ENCODE data around the gene PKNOX1. TPM values are rescaled to one million over a fixed set of nuclear protein-coding genes. Genes with fewer than 3 reads are reported as not detected.

PKNOX1 gene
- total and polyA plus RNA-seq, 2 experiments from 2014 or later: 29.9 to 76.7 TPM

DNA sequence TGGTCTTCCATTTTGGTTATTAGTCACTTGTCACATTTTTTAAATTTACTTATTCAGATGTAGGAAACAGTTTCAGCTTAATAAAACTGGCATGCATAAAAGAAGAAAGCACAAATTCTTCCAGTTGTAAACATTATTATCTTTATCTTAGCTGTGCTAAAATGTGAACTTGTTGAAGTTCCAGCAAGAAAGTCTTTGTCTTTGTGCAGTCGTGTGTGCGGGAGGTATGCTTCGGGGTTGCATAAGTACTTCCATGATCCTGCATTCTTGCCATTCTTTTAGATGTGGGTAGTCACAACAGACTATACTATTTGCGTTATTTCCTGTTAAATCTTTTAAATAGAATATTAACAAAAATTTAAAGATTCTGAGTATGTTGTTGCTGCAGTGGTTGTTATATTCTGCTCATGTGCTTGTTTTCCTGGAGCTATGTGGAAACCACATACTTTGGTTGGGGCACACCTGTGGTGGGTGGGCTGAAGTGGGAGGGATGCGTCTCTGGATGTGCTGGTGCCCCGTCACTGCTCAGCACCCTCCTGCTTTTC, 51.3 kb downstream of the PKNOX1 start (continued):
- TF ChIP-seq, protein P1, sequence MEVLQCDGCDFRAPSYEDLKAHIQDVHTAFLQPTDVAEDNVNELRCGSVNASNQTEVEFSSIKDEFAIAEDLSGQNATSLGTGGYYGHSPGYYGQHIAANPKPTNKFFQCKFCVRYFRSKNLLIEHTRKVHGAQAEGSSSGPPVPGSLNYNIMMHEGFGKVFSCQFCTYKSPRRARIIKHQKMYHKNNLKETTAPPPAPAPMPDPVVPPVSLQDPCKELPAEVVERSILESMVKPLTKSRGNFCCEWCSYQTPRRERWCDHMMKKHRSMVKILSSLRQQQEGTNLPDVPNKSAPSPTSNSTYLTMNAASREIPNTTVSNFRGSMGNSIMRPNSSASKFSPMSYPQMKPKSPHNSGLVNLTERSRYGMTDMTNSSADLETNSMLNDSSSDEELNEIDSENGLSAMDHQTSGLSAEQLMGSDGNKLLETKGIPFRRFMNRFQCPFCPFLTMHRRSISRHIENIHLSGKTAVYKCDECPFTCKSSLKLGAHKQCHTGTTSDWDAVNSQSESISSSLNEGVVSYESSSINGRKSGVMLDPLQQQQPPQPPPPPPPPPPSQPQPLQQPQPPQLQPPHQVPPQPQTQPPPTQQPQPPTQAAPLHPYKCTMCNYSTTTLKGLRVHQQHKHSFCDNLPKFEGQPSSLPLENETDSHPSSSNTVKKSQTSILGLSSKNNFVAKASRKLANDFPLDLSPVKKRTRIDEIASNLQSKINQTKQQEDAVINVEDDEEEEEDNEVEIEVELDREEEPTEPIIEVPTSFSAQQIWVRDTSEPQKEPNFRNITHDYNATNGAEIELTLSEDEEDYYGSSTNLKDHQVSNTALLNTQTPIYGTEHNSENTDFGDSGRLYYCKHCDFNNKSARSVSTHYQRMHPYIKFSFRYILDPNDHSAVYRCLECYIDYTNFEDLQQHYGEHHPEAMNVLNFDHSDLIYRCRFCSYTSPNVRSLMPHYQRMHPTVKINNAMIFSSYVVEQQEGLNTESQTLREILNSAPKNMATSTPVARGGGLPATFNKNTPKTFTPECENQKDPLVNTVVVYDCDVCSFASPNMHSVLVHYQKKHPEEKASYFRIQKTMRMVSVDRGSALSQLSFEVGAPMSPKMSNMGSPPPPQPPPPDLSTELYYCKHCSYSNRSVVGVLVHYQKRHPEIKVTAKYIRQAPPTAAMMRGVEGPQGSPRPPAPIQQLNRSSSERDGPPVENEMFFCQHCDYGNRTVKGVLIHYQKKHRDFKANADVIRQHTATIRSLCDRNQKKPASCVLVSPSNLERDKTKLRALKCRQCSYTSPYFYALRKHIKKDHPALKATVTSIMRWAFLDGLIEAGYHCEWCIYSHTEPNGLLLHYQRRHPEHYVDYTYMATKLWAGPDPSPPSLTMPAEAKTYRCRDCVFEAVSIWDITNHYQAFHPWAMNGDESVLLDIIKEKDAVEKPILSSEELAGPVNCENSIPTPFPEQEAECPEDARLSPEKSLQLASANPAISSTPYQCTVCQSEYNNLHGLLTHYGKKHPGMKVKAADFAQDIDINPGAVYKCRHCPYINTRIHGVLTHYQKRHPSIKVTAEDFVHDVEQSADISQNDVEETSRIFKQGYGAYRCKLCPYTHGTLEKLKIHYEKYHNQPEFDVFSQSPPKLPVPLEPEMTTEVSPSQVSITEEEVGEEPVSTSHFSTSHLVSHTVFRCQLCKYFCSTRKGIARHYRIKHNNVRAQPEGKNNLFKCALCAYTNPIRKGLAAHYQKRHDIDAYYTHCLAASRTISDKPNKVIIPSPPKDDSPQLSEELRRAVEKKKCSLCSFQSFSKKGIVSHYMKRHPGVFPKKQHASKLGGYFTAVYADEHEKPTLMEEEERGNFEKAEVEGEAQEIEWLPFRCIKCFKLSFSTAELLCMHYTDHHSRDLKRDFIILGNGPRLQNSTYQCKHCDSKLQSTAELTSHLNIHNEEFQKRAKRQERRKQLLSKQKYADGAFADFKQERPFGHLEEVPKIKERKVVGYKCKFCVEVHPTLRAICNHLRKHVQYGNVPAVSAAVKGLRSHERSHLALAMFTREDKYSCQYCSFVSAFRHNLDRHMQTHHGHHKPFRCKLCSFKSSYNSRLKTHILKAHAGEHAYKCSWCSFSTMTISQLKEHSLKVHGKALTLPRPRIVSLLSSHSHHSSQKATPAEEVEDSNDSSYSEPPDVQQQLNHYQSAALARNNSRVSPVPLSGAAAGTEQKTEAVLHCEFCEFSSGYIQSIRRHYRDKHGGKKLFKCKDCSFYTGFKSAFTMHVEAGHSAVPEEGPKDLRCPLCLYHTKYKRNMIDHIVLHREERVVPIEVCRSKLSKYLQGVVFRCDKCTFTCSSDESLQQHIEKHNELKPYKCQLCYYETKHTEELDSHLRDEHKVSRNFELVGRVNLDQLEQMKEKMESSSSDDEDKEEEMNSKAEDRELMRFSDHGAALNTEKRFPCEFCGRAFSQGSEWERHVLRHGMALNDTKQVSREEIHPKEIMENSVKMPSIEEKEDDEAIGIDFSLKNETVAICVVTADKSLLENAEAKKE (CRISPR knock-in tag; IDR thresholded peaks at IDR 0.05): no peak
- no peak for TF ChIP-seq EZH2phosphoT487 (IDR thresholded peaks at IDR 0.05; ENCODE audit: unreplicated experiment)
- TF ChIP-seq POLR2AphosphoS5 (IDR thresholded peaks at IDR 0.05; ENCODE audit: low read depth): no peak

DNA sequence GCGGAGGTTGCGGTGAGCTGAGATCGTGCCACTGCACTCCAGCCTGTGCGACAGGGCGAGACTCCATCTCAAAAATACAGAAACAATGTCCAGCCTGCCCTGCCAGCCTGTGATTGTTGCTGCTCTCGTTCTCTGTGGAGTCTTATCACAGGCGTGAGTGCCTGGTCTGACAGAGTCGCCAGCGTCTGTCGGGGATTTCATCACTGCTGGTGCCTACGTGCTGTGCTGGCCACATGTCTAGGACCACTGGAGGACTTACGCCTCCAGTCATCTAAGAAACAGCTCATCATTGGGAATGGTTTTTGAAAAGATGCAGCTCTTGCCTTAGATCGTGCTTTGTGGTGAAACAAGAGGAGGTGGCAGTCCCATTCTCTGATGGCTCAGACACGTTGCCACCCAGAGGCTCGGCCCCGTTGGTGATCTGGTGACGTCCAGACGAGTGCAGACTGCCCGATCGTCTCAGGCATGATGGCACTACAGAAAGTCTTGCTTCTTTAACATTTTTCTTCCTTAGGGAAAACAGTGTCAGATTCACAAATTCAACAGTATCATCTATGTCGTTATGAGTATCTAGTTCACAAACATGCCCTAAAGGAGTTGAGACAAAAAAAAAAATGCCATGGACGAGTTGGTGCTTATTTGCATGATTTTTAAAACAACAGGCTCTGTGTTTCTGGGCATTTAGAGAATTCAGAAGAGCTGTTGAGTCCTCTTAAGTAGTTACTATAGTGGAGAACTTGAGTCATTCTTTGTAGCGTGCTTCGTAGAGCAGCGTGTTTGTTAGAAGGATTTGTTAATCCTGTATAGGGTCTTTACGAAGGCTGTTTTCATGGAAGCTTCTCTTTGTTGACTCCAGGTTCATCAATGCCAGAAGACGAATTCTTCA, 53.7 kb downstream of the PKNOX1 start:
- peaks cover 5% of the 10 kb centered on the region for H3K4me1 Mint-ChIP-seq
- Histone ChIP-seq H2AFZ (no peak overlapping the region), H3K4me2 (no peak overlapping the region), H3K79me2 (replicated peaks; ENCODE audit: insufficient read depth) (no peaks in the 10 kb centered on the region), H3K27ac (ENCODE audit: low read depth) (peak overlapping the region; percentile 77), H3F3A (replicated peaks; ENCODE audit: low read depth) (peaks cover 16% of the 10 kb centered on the region; the same call in 1 of the 2 replicates), H3K4me1 (ENCODE audit: insufficient read depth) (no peaks in the 10 kb centered on the region), H3K36me3 (ENCODE audit: insufficient read depth) (peaks cover 21% of the 10 kb centered on the region), H3K9me2 (ENCODE audit: insufficient read depth) (no peaks in the 10 kb centered on the region), H3K27me3 (ENCODE audit: insufficient read depth) (no peaks in the 10 kb centered on the region), H4K20me1 (replicated peaks; ENCODE audit: insufficient read depth) (no peaks in the 10 kb centered on the region), H3K4me3 (no peak overlapping the region)
- peaks cover 68% of the 10 kb centered on the region for H3K36me3 Mint-ChIP-seq (ENCODE audit: low read depth)
- H3K27ac Mint-ChIP-seq: peak overlapping the region; percentile 11; the same call in 1 of the 2 replicates
- DNase-seq (ENCODE audit: low spot score) (no peak), ATAC-seq (no peak)
- H3K27me3 Mint-ChIP-seq (ENCODE audit: insufficient read depth, low read depth, poor library complexity): peaks cover 7% of the 10 kb centered on the region
- no peaks in the 10 kb centered on the region for H3K9me3 Mint-ChIP-seq
- H3K4me3 Mint-ChIP-seq: no peak overlapping the region
- TF ChIP-seq CREB1 (CRISPR knock-in tag; IDR thresholded peaks at IDR 0.05; ENCODE audit: low read depth): no peak
- TF ChIP-seq JUNB (IDR thresholded peaks at IDR 0.05; ENCODE audit: unreplicated experiment): no peak
- TF ChIP-seq, protein P2, sequence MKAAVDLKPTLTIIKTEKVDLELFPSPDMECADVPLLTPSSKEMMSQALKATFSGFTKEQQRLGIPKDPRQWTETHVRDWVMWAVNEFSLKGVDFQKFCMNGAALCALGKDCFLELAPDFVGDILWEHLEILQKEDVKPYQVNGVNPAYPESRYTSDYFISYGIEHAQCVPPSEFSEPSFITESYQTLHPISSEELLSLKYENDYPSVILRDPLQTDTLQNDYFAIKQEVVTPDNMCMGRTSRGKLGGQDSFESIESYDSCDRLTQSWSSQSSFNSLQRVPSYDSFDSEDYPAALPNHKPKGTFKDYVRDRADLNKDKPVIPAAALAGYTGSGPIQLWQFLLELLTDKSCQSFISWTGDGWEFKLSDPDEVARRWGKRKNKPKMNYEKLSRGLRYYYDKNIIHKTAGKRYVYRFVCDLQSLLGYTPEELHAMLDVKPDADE (IDR thresholded peaks at IDR 0.05): no peak
- TF ChIP-seq, protein P3, sequence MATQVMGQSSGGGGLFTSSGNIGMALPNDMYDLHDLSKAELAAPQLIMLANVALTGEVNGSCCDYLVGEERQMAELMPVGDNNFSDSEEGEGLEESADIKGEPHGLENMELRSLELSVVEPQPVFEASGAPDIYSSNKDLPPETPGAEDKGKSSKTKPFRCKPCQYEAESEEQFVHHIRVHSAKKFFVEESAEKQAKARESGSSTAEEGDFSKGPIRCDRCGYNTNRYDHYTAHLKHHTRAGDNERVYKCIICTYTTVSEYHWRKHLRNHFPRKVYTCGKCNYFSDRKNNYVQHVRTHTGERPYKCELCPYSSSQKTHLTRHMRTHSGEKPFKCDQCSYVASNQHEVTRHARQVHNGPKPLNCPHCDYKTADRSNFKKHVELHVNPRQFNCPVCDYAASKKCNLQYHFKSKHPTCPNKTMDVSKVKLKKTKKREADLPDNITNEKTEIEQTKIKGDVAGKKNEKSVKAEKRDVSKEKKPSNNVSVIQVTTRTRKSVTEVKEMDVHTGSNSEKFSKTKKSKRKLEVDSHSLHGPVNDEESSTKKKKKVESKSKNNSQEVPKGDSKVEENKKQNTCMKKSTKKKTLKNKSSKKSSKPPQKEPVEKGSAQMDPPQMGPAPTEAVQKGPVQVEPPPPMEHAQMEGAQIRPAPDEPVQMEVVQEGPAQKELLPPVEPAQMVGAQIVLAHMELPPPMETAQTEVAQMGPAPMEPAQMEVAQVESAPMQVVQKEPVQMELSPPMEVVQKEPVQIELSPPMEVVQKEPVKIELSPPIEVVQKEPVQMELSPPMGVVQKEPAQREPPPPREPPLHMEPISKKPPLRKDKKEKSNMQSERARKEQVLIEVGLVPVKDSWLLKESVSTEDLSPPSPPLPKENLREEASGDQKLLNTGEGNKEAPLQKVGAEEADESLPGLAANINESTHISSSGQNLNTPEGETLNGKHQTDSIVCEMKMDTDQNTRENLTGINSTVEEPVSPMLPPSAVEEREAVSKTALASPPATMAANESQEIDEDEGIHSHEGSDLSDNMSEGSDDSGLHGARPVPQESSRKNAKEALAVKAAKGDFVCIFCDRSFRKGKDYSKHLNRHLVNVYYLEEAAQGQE (IDR thresholded peaks at IDR 0.05; ENCODE audit: unreplicated experiment): no peak
- no peak for TF ChIP-seq EZH2phosphoT487 (IDR thresholded peaks at IDR 0.05; ENCODE audit: unreplicated experiment)
- TF ChIP-seq, protein P4, sequence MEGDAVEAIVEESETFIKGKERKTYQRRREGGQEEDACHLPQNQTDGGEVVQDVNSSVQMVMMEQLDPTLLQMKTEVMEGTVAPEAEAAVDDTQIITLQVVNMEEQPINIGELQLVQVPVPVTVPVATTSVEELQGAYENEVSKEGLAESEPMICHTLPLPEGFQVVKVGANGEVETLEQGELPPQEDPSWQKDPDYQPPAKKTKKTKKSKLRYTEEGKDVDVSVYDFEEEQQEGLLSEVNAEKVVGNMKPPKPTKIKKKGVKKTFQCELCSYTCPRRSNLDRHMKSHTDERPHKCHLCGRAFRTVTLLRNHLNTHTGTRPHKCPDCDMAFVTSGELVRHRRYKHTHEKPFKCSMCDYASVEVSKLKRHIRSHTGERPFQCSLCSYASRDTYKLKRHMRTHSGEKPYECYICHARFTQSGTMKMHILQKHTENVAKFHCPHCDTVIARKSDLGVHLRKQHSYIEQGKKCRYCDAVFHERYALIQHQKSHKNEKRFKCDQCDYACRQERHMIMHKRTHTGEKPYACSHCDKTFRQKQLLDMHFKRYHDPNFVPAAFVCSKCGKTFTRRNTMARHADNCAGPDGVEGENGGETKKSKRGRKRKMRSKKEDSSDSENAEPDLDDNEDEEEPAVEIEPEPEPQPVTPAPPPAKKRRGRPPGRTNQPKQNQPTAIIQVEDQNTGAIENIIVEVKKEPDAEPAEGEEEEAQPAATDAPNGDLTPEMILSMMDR (conservative IDR thresholded peaks at IDR 0.05; ENCODE audit: low read depth in 2 of 2): no peak
- no peak for TF ChIP-seq POLR2AphosphoS5 (IDR thresholded peaks at IDR 0.05; ENCODE audit: low read depth)
- no peak for TF ChIP-seq EZH2 (IDR thresholded peaks at IDR 0.05; ENCODE audit: low read depth, unreplicated experiment)
- TF ChIP-seq ZNF114 (CRISPR knock-in tag; IDR thresholded peaks at IDR 0.05): no peak

Data from GM23338 (cell line).